Muscle of arm (tissue), 12 donors: Measurements from ENCODE around the gene GALNT16. TPM values are rescaled to one million over a fixed set of nuclear protein-coding genes. Genes with fewer than 3 reads are reported as not detected.
"Not testable (repeated sequence)": the region's sequence is repeated elsewhere in the genome, so short reads cannot be mapped to it uniquely, and the experiment has no call there.

Source experiments
- DNase-seq: peaks from one replicate; pipeline ENCODE4 v3.0.0-alpha.2; 2013
- polyA plus RNA-seq, 12 donors: library from polyadenylated mRNA; unstranded; fragments of 120-200 nt; gene quantifications; one replicate each; pipeline ENCODE4 v1.2.1, GENCODE V29; 2013; ENCODE audit not compliant: insufficient read length in 12 of 12

The GALNT16 gene
- polyA plus RNA-seq, 12 donors = 21.3 to 64.5 (median 28.7) TPM; not detected in 1

GRCh38 chr14:69281450-69282169, 21.7 kb downstream of the GALNT16 start:
- no peak for DNase-seq

- DNase-seq = no peak
Observed at GRCh38 chr14:69282448-69282847, 22.5 kb downstream of the GALNT16 start.

- DNase-seq = no peak
Observed at GRCh38 chr14:69284170-69284569, 24.2 kb downstream of the GALNT16 start.

GRCh38 chr14:69285661-69286255, 25.8 kb downstream of the GALNT16 start:
- no peak for DNase-seq

- DNase-seq = no peak
Observed at GRCh38 chr14:69287098-69288010, 27.4 kb downstream of the GALNT16 start.

GRCh38 chr14:69288011-69288771, 28.2 kb downstream of the GALNT16 start:
- DNase-seq = no peak

DNA sequence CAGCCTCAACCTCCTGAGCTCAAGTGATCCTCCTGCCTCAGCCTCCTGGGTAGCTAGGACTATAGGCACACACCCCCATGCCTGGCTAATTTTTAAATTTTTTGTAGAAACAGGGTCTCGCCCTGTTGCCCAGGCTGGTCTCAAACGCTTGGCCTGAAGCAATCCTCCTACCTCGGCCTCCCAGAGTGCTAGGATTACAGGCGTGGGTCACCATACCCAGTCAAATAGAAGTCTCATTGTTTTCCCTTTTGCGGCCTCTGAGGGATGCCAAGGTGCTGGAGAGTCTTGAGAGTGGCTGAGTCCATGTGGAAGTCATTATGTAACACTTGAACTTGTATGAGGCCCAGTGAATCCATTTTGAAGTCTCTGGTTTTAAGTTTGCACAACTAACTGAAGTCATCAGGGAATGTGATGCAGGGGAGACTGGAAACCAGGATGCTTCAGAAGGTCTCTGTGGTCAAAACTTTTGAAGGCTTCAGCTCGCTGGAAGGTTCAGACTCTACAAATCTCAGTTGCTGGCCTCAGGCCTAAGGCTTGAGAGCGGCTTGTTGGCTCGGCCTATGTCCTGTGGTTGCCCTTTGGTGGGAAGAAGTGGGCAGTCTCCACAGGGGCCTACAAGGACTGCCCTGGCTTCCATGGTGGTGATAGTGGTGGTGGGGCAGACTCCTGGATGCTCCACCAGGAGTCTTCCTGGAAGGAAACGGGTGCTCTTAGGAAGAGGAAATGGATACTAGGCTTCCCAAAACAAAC, 29.2 kb downstream of the GALNT16 start:
- no peak for DNase-seq

DNA sequence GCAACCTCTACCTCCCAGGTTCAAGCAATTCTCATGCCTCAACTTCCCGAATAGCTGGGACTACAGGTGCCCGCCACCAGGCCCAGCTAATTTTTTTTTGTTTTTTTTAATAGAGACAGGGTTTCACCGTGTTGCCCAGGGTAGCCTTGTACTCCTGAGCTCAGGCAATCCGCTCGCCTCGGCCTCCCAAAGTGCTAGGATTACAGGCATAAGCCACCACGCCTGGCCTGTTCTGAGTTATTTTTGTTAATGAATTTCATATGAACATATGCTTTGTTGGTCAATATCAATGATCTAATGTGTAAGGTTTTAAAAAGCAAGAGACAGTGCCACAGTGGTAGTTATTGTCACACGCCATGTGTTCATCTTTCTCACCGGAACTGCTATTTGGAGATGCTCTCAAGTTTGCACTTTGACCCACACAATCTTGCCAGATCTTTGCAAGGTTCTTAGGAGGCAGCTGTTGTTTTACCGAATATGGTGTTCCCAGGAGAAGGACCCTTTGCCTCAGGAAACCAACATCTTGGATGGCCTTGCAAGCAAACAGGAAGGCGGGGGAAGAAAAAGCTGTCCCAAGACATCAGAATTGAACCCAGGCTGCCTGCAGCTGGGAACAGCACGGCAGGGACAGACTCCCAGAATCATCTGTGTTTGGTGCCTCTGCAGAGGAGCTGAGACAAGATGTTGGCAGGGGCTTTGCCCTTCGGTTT, 30.0 kb downstream of the GALNT16 start:
- DNase-seq = no peak

DNA sequence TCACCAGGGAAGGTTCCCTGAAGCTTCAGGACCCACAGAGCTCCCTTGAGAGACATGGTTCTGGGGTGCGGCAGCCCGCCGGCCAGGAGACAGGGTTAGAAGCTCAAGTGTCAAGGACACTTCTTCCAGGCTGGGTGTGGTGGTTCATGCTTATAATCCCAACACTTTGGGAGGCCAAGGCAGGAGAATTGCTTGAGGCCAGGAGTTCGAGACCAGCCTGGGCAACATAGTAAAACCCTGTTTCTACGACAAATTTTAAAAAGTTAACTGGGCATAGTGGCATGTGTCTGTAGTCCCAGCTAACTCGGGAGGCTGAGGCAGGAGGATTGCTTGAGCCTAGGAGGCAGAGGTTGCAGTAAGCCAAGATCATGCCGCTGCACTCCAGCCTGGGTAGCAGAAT, 30.9 kb downstream of the GALNT16 start:
- not testable (repeated sequence) for DNase-seq

DNA sequence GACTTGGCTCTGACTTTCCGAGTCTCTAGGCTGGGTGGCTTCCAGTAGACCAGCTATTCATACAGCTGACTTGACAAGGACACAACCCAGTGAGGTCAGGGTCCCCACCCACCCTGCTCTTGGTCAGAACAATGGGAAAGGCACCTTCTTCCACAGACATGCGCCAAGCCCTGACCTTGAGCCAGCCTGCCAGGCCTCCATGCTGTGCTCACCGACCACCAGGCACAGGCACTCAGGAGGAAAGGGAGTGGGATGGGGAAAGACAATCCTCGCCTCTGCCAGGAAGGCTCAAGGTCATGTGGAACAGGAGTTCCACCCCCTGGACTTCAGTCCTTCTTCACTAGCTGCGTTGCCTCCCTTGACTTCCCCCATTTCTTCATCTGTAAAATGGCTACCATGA, 31.4 kb downstream of the GALNT16 start:
- DNase-seq = no peak

DNA sequence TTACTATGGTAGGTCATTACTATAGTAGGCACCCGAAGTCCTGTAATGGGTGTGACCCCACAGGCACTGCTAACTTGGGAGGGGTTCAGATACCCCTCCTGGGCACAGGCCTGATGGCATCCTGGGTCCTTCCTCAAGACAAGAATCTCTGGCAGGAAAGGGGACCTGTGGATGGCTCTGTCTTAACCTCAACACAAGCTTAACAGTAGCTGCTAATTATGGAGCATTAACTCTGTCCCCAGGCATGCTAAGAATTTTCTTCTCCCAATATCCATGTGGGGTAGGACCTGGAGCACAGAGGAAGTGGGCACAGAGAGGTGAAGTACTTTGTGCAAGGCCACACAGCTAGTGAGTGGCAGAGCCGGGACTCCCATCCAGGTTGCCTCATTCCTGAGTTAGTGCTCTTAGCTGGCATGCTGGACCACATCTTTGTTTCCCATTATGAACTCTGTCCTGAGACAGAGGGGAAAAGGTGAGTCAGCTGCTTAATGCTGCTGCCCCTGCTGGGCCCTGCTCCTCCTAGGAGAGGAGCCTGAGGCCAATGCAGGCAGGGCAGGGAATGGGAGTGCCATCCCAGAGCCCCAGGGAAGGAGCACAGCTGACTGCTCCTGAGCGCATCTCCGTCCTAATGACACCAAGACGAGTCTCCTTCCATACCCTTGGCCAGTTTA, 32.1 kb downstream of the GALNT16 start:
- no peak for DNase-seq

DNA sequence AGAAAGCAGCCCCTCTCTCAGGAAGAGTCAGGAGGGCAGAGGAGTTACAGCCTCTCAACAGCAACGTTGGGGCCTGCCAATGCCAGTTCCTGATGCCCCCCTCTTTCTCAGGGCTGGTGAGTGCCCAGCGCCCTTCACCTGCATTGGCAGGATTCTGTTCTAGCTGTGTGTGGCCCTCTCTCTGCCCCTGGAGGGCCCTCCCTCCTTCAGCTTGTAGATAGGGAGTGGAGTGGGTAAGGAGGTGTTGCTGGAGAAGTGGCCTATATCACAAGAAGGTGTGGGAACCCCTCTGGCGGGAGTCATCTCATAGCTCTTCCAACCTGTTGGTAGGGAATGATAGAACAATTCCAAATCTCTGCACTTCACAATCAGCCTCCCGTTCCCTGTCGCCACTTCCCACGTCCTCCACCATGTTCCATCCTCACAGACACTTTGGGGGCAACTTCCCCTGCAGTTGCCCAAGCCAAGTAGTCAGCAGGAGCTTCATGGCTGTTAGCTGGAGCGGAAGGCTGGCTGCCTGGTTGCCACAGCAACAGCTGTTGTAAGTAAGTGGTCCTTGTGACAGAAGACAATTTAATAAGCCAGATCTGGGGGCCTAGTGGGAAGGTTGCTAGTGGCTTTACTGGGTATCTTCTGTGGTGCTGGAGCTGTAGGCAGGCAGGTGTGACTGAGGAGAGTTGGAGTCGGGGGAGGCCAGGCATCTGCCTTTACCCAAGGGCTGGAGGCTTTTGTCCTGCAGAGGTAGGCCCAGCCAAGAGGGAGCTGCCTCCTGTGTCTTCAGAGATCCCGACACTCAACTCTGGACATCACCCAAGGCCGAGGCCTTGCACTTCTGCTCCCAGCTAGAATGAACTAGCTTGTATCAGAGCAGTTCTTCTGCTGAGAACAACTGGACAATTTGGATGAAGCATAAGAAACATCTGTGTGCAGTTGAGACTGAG, 38.4 kb downstream of the GALNT16 start:
- DNase-seq = no peak

GRCh38 chr14:69299286-69300035, 39.5 kb downstream of the GALNT16 start:
- no peak for DNase-seq

GRCh38 chr14:69300601-69301221, 40.8 kb downstream of the GALNT16 start:
- no peak for DNase-seq

- DNase-seq = no peak
Observed at GRCh38 chr14:69303086-69303485, 43.1 kb downstream of the GALNT16 start.

- no peak for DNase-seq
Observed at GRCh38 chr14:69312608-69313007, 52.6 kb downstream of the GALNT16 start.

- DNase-seq = no peak
Observed at GRCh38 chr14:69313176-69313575, 53.2 kb downstream of the GALNT16 start.
